ENCODE results near the gene TMCC1. TPM values are rescaled to one million over a fixed set of nuclear protein-coding genes. Genes with fewer than 3 reads are reported as not detected.

The TMCC1 gene
- total RNA-seq, 2 donors from 2014 or later: 41.0 to 51.1 TPM

DNA sequence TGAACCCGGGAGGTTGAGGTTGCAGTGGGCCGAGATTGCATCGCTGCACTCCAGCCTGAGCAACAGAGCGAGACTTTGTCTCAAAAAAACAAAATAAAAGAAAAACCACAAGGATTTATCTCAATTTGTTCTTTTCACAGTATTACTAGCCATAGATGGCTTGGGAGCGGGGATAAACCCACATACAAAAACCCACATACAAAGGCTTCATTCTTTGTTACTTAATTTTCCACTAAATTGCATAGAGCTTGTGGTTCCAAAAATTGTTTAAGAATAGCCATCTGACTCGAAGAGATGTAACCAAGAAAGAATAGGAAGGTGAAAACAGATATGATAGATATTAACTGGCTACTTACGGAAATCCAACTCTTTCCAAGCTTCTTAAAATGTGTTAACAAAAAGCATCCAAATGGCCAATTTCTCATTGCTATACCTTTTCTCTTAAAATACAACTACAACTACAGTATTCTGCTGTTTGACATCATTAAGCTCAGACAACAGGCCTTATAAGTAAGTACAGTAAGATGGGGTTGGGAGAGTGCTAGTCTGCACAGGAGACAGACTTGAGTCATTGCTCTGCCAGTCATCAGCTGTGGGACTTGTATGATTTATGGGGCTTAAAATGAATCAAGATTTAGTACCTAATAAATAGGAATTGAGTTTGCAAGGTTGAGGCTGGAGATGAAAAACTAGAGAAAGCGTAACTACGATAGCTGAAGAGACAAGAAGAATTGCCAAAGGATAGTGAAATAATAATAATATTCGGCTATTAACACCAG is 190.4 kb downstream of the TMCC1 start:
- TF ChIP-seq, protein P1, sequence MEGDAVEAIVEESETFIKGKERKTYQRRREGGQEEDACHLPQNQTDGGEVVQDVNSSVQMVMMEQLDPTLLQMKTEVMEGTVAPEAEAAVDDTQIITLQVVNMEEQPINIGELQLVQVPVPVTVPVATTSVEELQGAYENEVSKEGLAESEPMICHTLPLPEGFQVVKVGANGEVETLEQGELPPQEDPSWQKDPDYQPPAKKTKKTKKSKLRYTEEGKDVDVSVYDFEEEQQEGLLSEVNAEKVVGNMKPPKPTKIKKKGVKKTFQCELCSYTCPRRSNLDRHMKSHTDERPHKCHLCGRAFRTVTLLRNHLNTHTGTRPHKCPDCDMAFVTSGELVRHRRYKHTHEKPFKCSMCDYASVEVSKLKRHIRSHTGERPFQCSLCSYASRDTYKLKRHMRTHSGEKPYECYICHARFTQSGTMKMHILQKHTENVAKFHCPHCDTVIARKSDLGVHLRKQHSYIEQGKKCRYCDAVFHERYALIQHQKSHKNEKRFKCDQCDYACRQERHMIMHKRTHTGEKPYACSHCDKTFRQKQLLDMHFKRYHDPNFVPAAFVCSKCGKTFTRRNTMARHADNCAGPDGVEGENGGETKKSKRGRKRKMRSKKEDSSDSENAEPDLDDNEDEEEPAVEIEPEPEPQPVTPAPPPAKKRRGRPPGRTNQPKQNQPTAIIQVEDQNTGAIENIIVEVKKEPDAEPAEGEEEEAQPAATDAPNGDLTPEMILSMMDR (conservative IDR thresholded peaks at IDR 0.05): no peak

DNA sequence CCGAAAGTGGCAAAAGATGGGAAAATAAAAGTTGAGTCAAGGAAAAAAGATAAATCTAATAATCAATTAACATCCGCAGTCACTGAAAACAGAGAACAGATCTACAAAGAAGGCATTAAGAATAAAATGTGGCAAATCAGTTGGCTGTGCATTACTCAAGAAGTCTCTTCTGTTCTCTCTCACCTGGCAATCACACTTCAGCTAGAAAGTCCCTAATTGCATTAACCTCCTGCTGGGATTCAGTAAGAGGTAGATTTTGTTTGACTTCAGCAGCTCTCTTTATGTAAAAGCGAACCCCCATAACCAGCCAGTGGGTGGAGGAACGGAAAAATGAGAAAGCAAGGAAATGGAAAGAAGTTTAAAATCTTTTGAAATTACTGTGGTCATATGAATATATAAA is 192.3 kb downstream of the TMCC1 start:
- TF ChIP-seq, protein P1 (conservative IDR thresholded peaks at IDR 0.05): no peak
- no peak overlapping the region for H3K4me3 Mint-ChIP-seq
- H3K27ac Mint-ChIP-seq: peak overlapping the region; percentile 30
- H3K27me3 Mint-ChIP-seq (ENCODE audit: insufficient read depth): no peaks in the 10 kb centered on the region
- Histone ChIP-seq H3K9me3 (ENCODE audit: control insufficient read depth, low read length) (peaks cover 28% of the 10 kb centered on the region), H3K27me3 (ENCODE audit: control insufficient read depth, insufficient read depth, low read length, poor library complexity, severe bottlenecking) (no peaks in the 10 kb centered on the region), H3K4me3 (ENCODE audit: low read length) (no peak overlapping the region), H3K9ac (ENCODE audit: extremely low read depth, low read length, poor library complexity, severe bottlenecking) (no peak overlapping the region), H3K36me3 (ENCODE audit: control insufficient read depth, insufficient read depth, low read length) (peaks cover 17% of the 10 kb centered on the region), H3K4me1 (ENCODE audit: control insufficient read depth, insufficient read depth, low read length) (peaks cover 10% of the 10 kb centered on the region), H3K27ac (ENCODE audit: low read depth, low read length) (no peak overlapping the region)
- H3K36me3 Mint-ChIP-seq (ENCODE audit: low read depth): peaks cover 26% of the 10 kb centered on the region
- WGBS, 2 experiments (ENCODE audit: insufficient coverage in 1 of 2, insufficient read length in 1 of 2): 57 to 60% methylated on average over 1 to 4 of the region's 4 CpGs
- peaks cover 40% of the 10 kb centered on the region for H3K4me1 Mint-ChIP-seq
- no peak for DNase-seq
- H3K9me3 Mint-ChIP-seq: peaks cover 25% of the 10 kb centered on the region

More for the DNA sequence above, 190.4 kb downstream of the TMCC1 start:
- Mint-ChIP-seq H3K4me1 (peaks cover 40% of the 10 kb centered on the region), H3K27me3 (ENCODE audit: insufficient read depth) (no peaks in the 10 kb centered on the region), H3K27ac (no peak overlapping the region), H3K36me3 (ENCODE audit: low read depth) (peaks cover 7% of the 10 kb centered on the region), H3K9me3 (peaks cover 5% of the 10 kb centered on the region), H3K4me3 (no peak overlapping the region)
- Histone ChIP-seq H3K4me1 (ENCODE audit: control insufficient read depth, insufficient read depth, low read length) (peaks cover 10% of the 10 kb centered on the region), H3K36me3 (ENCODE audit: control insufficient read depth, insufficient read depth, low read length) (no peaks in the 10 kb centered on the region), H3K9me3 (ENCODE audit: control insufficient read depth, low read length) (peaks cover 8% of the 10 kb centered on the region), H3K27ac (ENCODE audit: low read depth, low read length) (no peak overlapping the region), H3K27me3 (ENCODE audit: control insufficient read depth, insufficient read depth, low read length, poor library complexity, severe bottlenecking) (no peaks in the 10 kb centered on the region), H3K9ac (ENCODE audit: extremely low read depth, low read length, poor library complexity, severe bottlenecking) (no peak overlapping the region), H3K4me3 (ENCODE audit: low read length) (no peak overlapping the region)
- 95 to 98% methylated on average over 7 to 10 of the region's 10 CpGs for WGBS, 2 experiments (ENCODE audit: insufficient coverage in 1 of 2, insufficient read length in 1 of 2)
- DNase-seq: no peak

DNA sequence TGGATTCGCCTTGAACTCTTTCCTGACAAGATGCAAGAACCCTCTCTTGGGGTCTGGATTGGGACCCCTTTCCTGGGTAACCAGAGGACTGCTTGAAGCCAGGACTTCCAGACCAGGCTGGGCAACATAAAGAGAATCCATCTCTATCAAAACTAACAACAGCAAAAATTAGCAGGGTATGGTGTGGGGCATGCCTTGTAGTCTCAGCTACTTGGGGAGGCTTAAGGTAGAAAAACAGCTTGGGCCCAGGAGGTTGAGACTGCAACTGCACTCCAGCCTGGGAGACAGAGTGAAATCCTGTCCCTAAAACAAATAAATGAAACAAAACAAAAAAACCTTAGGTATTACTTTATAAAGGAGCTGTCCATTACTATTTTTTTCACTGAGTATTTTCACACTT is 193.9 kb downstream of the TMCC1 start:
- Histone ChIP-seq H3K27ac (ENCODE audit: low read depth, low read length) (peak overlapping the region; percentile 84), H3K36me3 (ENCODE audit: control insufficient read depth, insufficient read depth, low read length) (peaks cover 20% of the 10 kb centered on the region), H3K27me3 (ENCODE audit: control insufficient read depth, insufficient read depth, low read length, poor library complexity, severe bottlenecking) (no peaks in the 10 kb centered on the region), H3K9ac (ENCODE audit: extremely low read depth, low read length, poor library complexity, severe bottlenecking) (no peak overlapping the region), H3K9me3 (ENCODE audit: control insufficient read depth, low read length) (peaks cover 42% of the 10 kb centered on the region), H3K4me1 (ENCODE audit: control insufficient read depth, insufficient read depth, low read length) (peaks cover 10% of the 10 kb centered on the region), H3K4me3 (ENCODE audit: low read length) (peak overlapping the region; percentile 14)
- TF ChIP-seq, protein P1 (conservative IDR thresholded peaks at IDR 0.05): peak; percentile 42
- Mint-ChIP-seq H3K36me3 (ENCODE audit: low read depth) (peaks cover 36% of the 10 kb centered on the region), H3K4me3 (peak overlapping the region; percentile 33), H3K27ac (peak overlapping the region; percentile 82), H3K9me3 (peaks cover 37% of the 10 kb centered on the region), H3K27me3 (ENCODE audit: insufficient read depth) (no peaks in the 10 kb centered on the region), H3K4me1 (peaks cover 40% of the 10 kb centered on the region)
- no peak for DNase-seq
- whole genome bisulfite sequencing, 2 experiments (ENCODE audit: insufficient coverage in 1 of 2, insufficient read length in 1 of 2): 88 to 100% methylated on average over 1 of the region's 1 CpG

Measured in endodermal cell (in vitro differentiated cells).